Measurements from ENCODE around the gene VMP1. TPM values are rescaled to one million over a fixed set of nuclear protein-coding genes. Genes with fewer than 3 reads are reported as not detected.

Gene VMP1
- total and polyA plus RNA-seq, 2 donors (not counting 1 experiment from before 2014, with no cell fraction given): 20.4 to 83.5 TPM

DNA sequence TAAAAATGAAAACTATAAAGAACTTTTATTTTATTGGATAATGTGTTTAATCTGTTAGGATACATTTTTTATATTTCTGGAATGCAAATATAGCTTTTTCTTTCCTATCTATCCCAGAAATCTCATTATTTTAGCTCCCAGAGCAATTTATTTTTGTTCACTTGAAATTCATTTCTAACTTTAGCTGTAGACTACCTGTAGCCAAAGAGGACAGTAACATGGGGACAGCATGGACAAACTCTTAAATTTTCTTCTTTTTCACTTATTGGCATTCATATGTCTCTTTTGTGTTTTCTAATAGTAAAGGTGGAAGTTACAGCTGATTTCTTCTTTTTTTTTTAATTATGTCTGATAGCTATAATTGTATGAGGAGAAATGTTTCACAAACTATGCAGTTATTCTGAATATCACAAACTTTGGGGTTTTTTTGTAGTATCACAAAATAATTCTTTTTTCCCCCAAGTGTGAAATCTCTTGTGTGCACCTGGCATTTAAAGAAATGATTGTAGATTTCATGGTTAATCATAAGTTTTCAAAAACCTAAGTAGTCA lies 55.4 kb downstream of the VMP1 start:
- DNase-seq (no peak), ATAC-seq (ENCODE audit: low read depth) (no peak)
- no peak overlapping the region for H3K4me3 ChIP-seq (ENCODE audit: control extremely low read depth in 1 of 5, extremely low read depth in 1 of 5, insufficient read depth in 1 of 5, low read depth in 2 of 5, low read length in 4 of 5)
- peaks cover 0 to 9% (median 2%) of the 10 kb centered on the region in 3 donors for H3K9me3 ChIP-seq (ENCODE audit: control extremely low read depth in 1 of 3, control insufficient read depth in 2 of 3, insufficient read depth in 1 of 3, low read length in 2 of 3)
- Mint-ChIP-seq H3K4me3 (no peak overlapping the region), H3K4me1 (peaks cover 5% of the 10 kb centered on the region), H3K9me3 (ENCODE audit: insufficient read depth) (peaks cover 2% of the 10 kb centered on the region), H3K27me3 (no peaks in the 10 kb centered on the region), H3K27ac (no peak overlapping the region)
- POLR2A ChIA-PET: no interaction called here
- peaks cover 3% of the 10 kb centered on the region for H3K79me2 ChIP-seq (ENCODE audit: control insufficient read depth, insufficient read depth, low read length)
- H3K27me3 ChIP-seq (replicated peaks in 1 of 4; ENCODE audit: control extremely low read depth in 1 of 4, control insufficient read depth in 3 of 4, insufficient read depth in 4 of 4, low read length in 3 of 4): no peaks in the 10 kb centered on the region
- intact Hi-C loops (cut with micrococcal nuclease): no loop called here
- H3K4me1 ChIP-seq (ENCODE audit: control insufficient read depth in 2 of 2, insufficient read depth in 2 of 2, low read length in 2 of 2): no peaks in the 10 kb centered on the region
- H3K27ac ChIP-seq (ENCODE audit: low read length in 2 of 2): no peak overlapping the region
- no peak for TF ChIP-seq EZH2 (IDR thresholded peaks at IDR 0.05; ENCODE audit: borderline replicate concordance, insufficient read depth, low read depth, low read length, poor library complexity, severe bottlenecking)
- TF ChIP-seq, protein P1, sequence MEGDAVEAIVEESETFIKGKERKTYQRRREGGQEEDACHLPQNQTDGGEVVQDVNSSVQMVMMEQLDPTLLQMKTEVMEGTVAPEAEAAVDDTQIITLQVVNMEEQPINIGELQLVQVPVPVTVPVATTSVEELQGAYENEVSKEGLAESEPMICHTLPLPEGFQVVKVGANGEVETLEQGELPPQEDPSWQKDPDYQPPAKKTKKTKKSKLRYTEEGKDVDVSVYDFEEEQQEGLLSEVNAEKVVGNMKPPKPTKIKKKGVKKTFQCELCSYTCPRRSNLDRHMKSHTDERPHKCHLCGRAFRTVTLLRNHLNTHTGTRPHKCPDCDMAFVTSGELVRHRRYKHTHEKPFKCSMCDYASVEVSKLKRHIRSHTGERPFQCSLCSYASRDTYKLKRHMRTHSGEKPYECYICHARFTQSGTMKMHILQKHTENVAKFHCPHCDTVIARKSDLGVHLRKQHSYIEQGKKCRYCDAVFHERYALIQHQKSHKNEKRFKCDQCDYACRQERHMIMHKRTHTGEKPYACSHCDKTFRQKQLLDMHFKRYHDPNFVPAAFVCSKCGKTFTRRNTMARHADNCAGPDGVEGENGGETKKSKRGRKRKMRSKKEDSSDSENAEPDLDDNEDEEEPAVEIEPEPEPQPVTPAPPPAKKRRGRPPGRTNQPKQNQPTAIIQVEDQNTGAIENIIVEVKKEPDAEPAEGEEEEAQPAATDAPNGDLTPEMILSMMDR (IDR thresholded peaks at IDR 0.05): no peak
- peaks cover 9% of the 10 kb centered on the region in 2 experiments for H3K36me3 ChIP-seq (replicated peaks in 1 of 2; ENCODE audit: control extremely low read depth in 1 of 2, control insufficient read depth in 1 of 2, extremely low read depth in 1 of 2, insufficient read depth in 2 of 2, low read length in 1 of 2)
- H2AFZ ChIP-seq (ENCODE audit: insufficient read depth, low read depth, low read length, poor library complexity, severe bottlenecking): no peak overlapping the region
- H4K20me1 ChIP-seq (ENCODE audit: control insufficient read depth, insufficient read depth, low read length, poor library complexity, severe bottlenecking): no peaks in the 10 kb centered on the region
- H3K9ac ChIP-seq (ENCODE audit: low read length): no peak overlapping the region
- H3K4me2 ChIP-seq (replicated peaks; ENCODE audit: low read depth, low read length, poor library complexity, severe bottlenecking): no peak overlapping the region
- CTCF ChIA-PET: interaction anchor here (1.0 to 2.6 kb wide), 5 partner anchors 9 to 97 kb away, joined by 4 to 8 read pairs (median 5); no protein-coding TSS in a partner anchor

DNA sequence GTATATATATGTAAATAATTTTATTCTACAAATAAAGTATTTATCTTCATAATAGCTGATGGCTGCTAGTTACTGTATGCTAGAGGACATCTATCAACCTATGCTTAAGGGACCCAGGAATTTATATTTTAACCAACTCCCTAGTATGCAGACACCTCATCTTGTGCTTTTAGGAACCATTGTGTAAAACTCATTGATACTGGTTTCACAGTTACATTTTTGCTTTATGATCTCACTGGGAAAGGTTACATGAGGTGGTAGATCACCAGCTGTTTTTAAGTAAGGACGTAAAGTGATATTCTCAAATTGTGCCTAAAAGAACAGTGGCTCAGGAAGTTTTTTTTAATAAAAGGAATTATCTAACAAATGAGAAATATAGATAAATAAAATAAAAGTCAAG lies 56.4 kb downstream of the VMP1 start:
- Histone ChIP-seq H2AFZ (ENCODE audit: insufficient read depth, low read depth, low read length, poor library complexity, severe bottlenecking) (no peak overlapping the region), H3K79me2 (ENCODE audit: control insufficient read depth, insufficient read depth, low read length) (peaks cover 3% of the 10 kb centered on the region), H3K4me3 (ENCODE audit: control extremely low read depth in 1 of 5, extremely low read depth in 1 of 5, insufficient read depth in 1 of 5, low read depth in 2 of 5, low read length in 4 of 5) (no peak overlapping the region), H3K4me1 (ENCODE audit: control insufficient read depth in 2 of 2, insufficient read depth in 2 of 2, low read length in 2 of 2) (no peaks in the 10 kb centered on the region), H3K9me3 (ENCODE audit: control extremely low read depth in 1 of 3, control insufficient read depth in 2 of 3, insufficient read depth in 1 of 3, low read length in 2 of 3) (peaks cover 0 to 4% (median 2%) of the 10 kb centered on the region in 3 donors), H3K36me3 (replicated peaks in 1 of 2; ENCODE audit: control extremely low read depth in 1 of 2, control insufficient read depth in 1 of 2, extremely low read depth in 1 of 2, insufficient read depth in 2 of 2, low read length in 1 of 2) (peaks cover 9% of the 10 kb centered on the region in 2 experiments), H3K27me3 (replicated peaks in 1 of 4; ENCODE audit: control extremely low read depth in 1 of 4, control insufficient read depth in 3 of 4, insufficient read depth in 4 of 4, low read length in 3 of 4) (no peaks in the 10 kb centered on the region), H4K20me1 (ENCODE audit: control insufficient read depth, insufficient read depth, low read length, poor library complexity, severe bottlenecking) (no peaks in the 10 kb centered on the region), H3K27ac (ENCODE audit: low read length in 2 of 2) (no peak overlapping the region), H3K9ac (ENCODE audit: low read length) (no peak overlapping the region), H3K4me2 (replicated peaks; ENCODE audit: low read depth, low read length, poor library complexity, severe bottlenecking) (no peak overlapping the region)
- TF ChIP-seq EZH2 (IDR thresholded peaks at IDR 0.05; ENCODE audit: borderline replicate concordance, insufficient read depth, low read depth, low read length, poor library complexity, severe bottlenecking): no peak
- TF ChIP-seq, protein P1 (IDR thresholded peaks at IDR 0.05): no peak
- H3K9me3 Mint-ChIP-seq (ENCODE audit: insufficient read depth): peaks cover 2% of the 10 kb centered on the region
- DNase-seq: no peak
- ChIA-PET POLR2A (no interaction called here), CTCF (interaction anchor here (0.5 to 2.6 kb wide), 3 partner anchors 10 to 96 kb away, joined by 3 to 8 read pairs (median 7); no protein-coding TSS in a partner anchor)
- ATAC-seq (ENCODE audit: low read depth): no peak
- H3K4me1 Mint-ChIP-seq: peaks cover 5% of the 10 kb centered on the region
- no peak overlapping the region for H3K27ac Mint-ChIP-seq
- intact Hi-C loops (cut with micrococcal nuclease): no loop called here
- H3K4me3 Mint-ChIP-seq: no peak overlapping the region
- no peaks in the 10 kb centered on the region for H3K27me3 Mint-ChIP-seq
- WGBS (ENCODE audit: insufficient coverage): no CpG with 5 or more reads among the region's 1 CpG

Measured in B cell (primary cell).